Natural killer cell (primary cell): Measurements from ENCODE around the gene AKAP6. TPM values are rescaled to one million over a fixed set of nuclear protein-coding genes. Genes with fewer than 3 reads are reported as not detected.

Experiments used
- ATAC-seq, 3 donors: fragments of 150-1000 bp in 2 of 3; fragments of 200-7000 bp in 1 of 3; cut with Tn5 transposase; 1 replicate in 1 of 3; 2 replicates in 2 of 3; pipeline ENCODE4 v1.10.0; 2021; ENCODE audit warnings: mild to moderate bottlenecking in 2 of 3, moderate library complexity in 2 of 3
- DNase-seq, 2 donors: peaks; one replicate each; pipeline versions ENCODE4 v3.0.0 to v3.0.0-alpha.2; 2013 to 2021; ENCODE audit warnings: mixed read lengths in 1 of 2
- H3K27ac ChIP-seq: one replicate; pipeline ENCODE4 v1.5.1; 2013; ENCODE audit warnings: mild to moderate bottlenecking, low read length
- H3K27me3 ChIP-seq: one replicate; pipeline ENCODE4 v1.6.1; 2013; ENCODE audit warnings: low read length; ENCODE audit not compliant: control insufficient read depth, insufficient read depth
- H3K36me3 ChIP-seq: one replicate; pipeline ENCODE4 v1.6.1; 2013; ENCODE audit warnings: low read length; ENCODE audit not compliant: control insufficient read depth, insufficient read depth
- H3K4me1 ChIP-seq: one replicate; pipeline ENCODE4 v1.6.1; 2013; ENCODE audit warnings: low read length; ENCODE audit not compliant: control insufficient read depth, insufficient read depth
- H3K4me3 ChIP-seq: one replicate; pipeline ENCODE4 v1.5.1; 2013; ENCODE audit warnings: low read length
- H3K9me3 ChIP-seq: one replicate; pipeline ENCODE4 v1.6.1; 2013; ENCODE audit warnings: low read length; ENCODE audit not compliant: control insufficient read depth, insufficient read depth
- H3K27ac Mint-ChIP-seq, 2 donors: one replicate each; pipeline ENCODE4 v1.8.0; 2022; ENCODE audit warnings: mild to moderate bottlenecking in 2 of 2, mixed read lengths in 2 of 2, moderate library complexity in 1 of 2
- H3K27me3 Mint-ChIP-seq, 2 donors: one replicate each; pipeline ENCODE4 v1.8.0; 2022; ENCODE audit warnings: low read depth in 2 of 2, mixed read lengths in 2 of 2
- H3K36me3 Mint-ChIP-seq: one replicate; pipeline ENCODE4 v1.8.0; 2022; ENCODE audit warnings: mixed read lengths
- H3K4me1 Mint-ChIP-seq, 2 donors: one replicate each; pipeline ENCODE4 v1.8.0; 2022; ENCODE audit warnings: mixed read lengths in 2 of 2
- H3K4me3 Mint-ChIP-seq: one replicate; pipeline ENCODE4 v1.8.0; 2022; ENCODE audit warnings: mild to moderate bottlenecking, moderate library complexity, mixed read lengths
- H3K9me3 Mint-ChIP-seq, 2 donors: one replicate each; pipeline ENCODE4 v1.8.0; 2022; ENCODE audit warnings: mixed read lengths in 2 of 2
- CTCF ChIP-seq: fragments of 200-600 bp; IDR thresholded peaks from one replicate; pipeline ENCODE4 v1.8.0; 2022; ENCODE audit warnings: antibody characterized with exemption
- WGBS: methylation state at CpG from one replicate; pipeline ENCODE4 v1.1.7; 2013; ENCODE audit warnings: missing lambda C conversion rate; ENCODE audit not compliant: insufficient coverage; 5-methylcytosine and 5-hydroxymethylcytosine counted together
- intact Hi-C: fragments of 100-400 bp; cut with micrococcal nuclease; formaldehyde crosslinking; loops from one replicate; pipeline ENCODE4 v1.14.2; 2022
- total RNA-seq, 4 donors: library from RNA; stranded (reverse); fragments of 120-200 nt in 1 of 4; gene quantifications; one replicate each; pipeline versions ENCODE4 v1.2.3 to v1.2.4, GENCODE V29; 2013 to 2022

AKAP6 gene
- total RNA-seq, 3 donors from 2014 or later (not counting 1 experiment from before 2014, with no cell fraction given) = 0.21 to 1.3 (median 0.80) TPM

- TF ChIP-seq CTCF = no peak
- Histone ChIP-seq H3K4me1 (no peaks in the 10 kb centered on the region), H3K4me3 (no peak overlapping the region), H3K36me3 (no peaks in the 10 kb centered on the region), H3K27ac (no peak overlapping the region), H3K27me3 (no peaks in the 10 kb centered on the region), H3K9me3 (no peaks in the 10 kb centered on the region)
- H3K27ac Mint-ChIP-seq = no peak overlapping the region
- no peak overlapping the region for H3K4me3 Mint-ChIP-seq
- H3K4me1 Mint-ChIP-seq = no peaks in the 10 kb centered on the region
- no peaks in the 10 kb centered on the region for H3K36me3 Mint-ChIP-seq
- DNase-seq = no peak
- H3K9me3 Mint-ChIP-seq = no peaks in the 10 kb centered on the region
- H3K27me3 Mint-ChIP-seq = no peaks in the 10 kb centered on the region
- intact Hi-C loops = no loop called here
- no peak for ATAC-seq
- WGBS = no CpG with 5 or more reads among the region's 2 CpGs
Observed at GRCh38 chr14:32635061-32635719, 306.1 kb downstream of the AKAP6 start.

DNA sequence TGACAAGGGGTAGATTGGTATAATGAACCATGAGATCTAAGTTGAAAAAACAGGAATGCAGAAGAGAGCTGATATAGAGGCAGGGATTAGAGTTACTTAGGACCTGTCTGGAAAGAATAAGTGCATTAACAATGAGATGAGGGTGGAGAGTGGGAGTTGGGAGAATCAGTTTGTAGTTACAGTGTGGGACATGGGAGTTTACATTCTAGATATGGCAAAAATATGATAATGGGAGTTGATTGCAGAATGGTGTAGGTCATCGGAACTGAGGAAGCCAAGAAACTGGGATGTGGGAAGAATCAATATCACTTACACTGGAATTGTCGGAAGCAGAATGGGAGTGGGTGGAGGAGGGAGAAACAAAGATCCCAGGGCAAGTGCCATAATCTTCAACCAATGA is 308.5 kb downstream of the AKAP6 start:
- ATAC-seq = no peak
- no peaks in the 10 kb centered on the region for H3K36me3 Mint-ChIP-seq
- H3K27ac Mint-ChIP-seq = no peak overlapping the region
- Histone ChIP-seq H3K36me3 (no peaks in the 10 kb centered on the region), H3K9me3 (no peaks in the 10 kb centered on the region), H3K4me3 (no peak overlapping the region), H3K4me1 (no peaks in the 10 kb centered on the region), H3K27ac (no peak overlapping the region), H3K27me3 (no peaks in the 10 kb centered on the region)
- H3K4me3 Mint-ChIP-seq = no peak overlapping the region
- no peaks in the 10 kb centered on the region for H3K27me3 Mint-ChIP-seq
- WGBS = 96% methylated on average over 2 of the region's 2 CpGs
- H3K9me3 Mint-ChIP-seq = peaks cover 2 to 3% of the 10 kb centered on the region in 2 donors
- TF ChIP-seq CTCF = no peak
- H3K4me1 Mint-ChIP-seq = no peaks in the 10 kb centered on the region
- no peak for DNase-seq
- intact Hi-C loops = no loop called here

GRCh38 chr14:32639208-32639607 is 310.1 kb downstream of the AKAP6 start:
- Histone ChIP-seq H3K36me3 (no peaks in the 10 kb centered on the region), H3K9me3 (no peaks in the 10 kb centered on the region), H3K27me3 (no peaks in the 10 kb centered on the region), H3K27ac (no peak overlapping the region), H3K4me1 (no peaks in the 10 kb centered on the region), H3K4me3 (no peak overlapping the region)
- no peak for TF ChIP-seq CTCF
- H3K9me3 Mint-ChIP-seq = peaks cover 3 to 4% of the 10 kb centered on the region in 2 donors
- H3K36me3 Mint-ChIP-seq = no peaks in the 10 kb centered on the region
- no peak for DNase-seq
- WGBS = 95% methylated on average over 2 of the region's 2 CpGs
- ATAC-seq = no peak
- intact Hi-C loops = no loop called here
- no peak overlapping the region for H3K4me3 Mint-ChIP-seq
- H3K4me1 Mint-ChIP-seq = no peaks in the 10 kb centered on the region
- no peaks in the 10 kb centered on the region for H3K27me3 Mint-ChIP-seq
- no peak overlapping the region for H3K27ac Mint-ChIP-seq

- H3K27me3 ChIP-seq = no peaks in the 10 kb centered on the region
- H3K9me3 Mint-ChIP-seq = peaks cover 3 to 4% of the 10 kb centered on the region in 2 donors
- DNase-seq = no peak
- no peaks in the 10 kb centered on the region for H3K9me3 ChIP-seq
- H3K4me3 Mint-ChIP-seq = no peak overlapping the region
- no peak overlapping the region for H3K27ac ChIP-seq
- TF ChIP-seq CTCF = no peak
- H3K36me3 Mint-ChIP-seq = no peaks in the 10 kb centered on the region
- no peaks in the 10 kb centered on the region for H3K27me3 Mint-ChIP-seq
- ATAC-seq = no peak
- WGBS = 100% methylated on average over 1 of the region's 1 CpG
- no peaks in the 10 kb centered on the region for H3K4me1 ChIP-seq
- no peak overlapping the region for H3K4me3 ChIP-seq
- H3K4me1 Mint-ChIP-seq = no peaks in the 10 kb centered on the region
- intact Hi-C loops = no loop called here
- H3K36me3 ChIP-seq = no peaks in the 10 kb centered on the region
- H3K27ac Mint-ChIP-seq = no peak overlapping the region
Observed at GRCh38 chr14:32645551-32645950, 316.5 kb downstream of the AKAP6 start.
